CD8-positive, alpha-beta memory T cell (primary cell): ENCODE data around the gene KCTD6. TPM values are rescaled to one million over a fixed set of nuclear protein-coding genes. Genes with fewer than 3 reads are reported as not detected.

Experiments used
- CTCF ChIA-PET: fragments of 350-600 bp; sonication (Branson Sonifier 250); formaldehyde crosslinking; loops from one replicate; lab custom pipeline; 2021; ENCODE audit warnings: antibody characterized with exemption; lab: Charles Lee
- POLR2A ChIA-PET: fragments of 350-600 bp; sonication (Branson Sonifier 250); formaldehyde crosslinking; loops from one replicate; lab custom pipeline; 2021; ENCODE audit warnings: antibody characterized with exemption; lab: Charles Lee
- DNase-seq, 5 donors: peaks; one replicate each; pipeline versions ENCODE4 v3.0.0 to v3.0.0-alpha.2; 2020 to 2022; ENCODE audit warnings: mixed read lengths in 1 of 5
- H3K27ac ChIP-seq: one replicate; pipeline ENCODE4 v1.7.0; 2013; ENCODE audit warnings: low read depth, mild to moderate bottlenecking, low read length, moderate library complexity
- H3K27me3 ChIP-seq: 2 replicates; pipeline ENCODE4 v1.7.0; 2013; ENCODE audit warnings: low read length, mild to moderate bottlenecking; ENCODE audit not compliant: insufficient read depth, poor library complexity, severe bottlenecking
- H3K36me3 ChIP-seq: 2 replicates; pipeline ENCODE4 v1.7.0; 2013; ENCODE audit warnings: mild to moderate bottlenecking, low read length, moderate library complexity; ENCODE audit not compliant: insufficient read depth
- H3K4me1 ChIP-seq: 2 replicates; pipeline ENCODE4 v1.7.0; 2013; ENCODE audit warnings: mild to moderate bottlenecking, low read length, moderate library complexity; ENCODE audit not compliant: insufficient read depth
- H3K4me3 ChIP-seq: 2 replicates; pipeline ENCODE4 v1.7.0; 2013; ENCODE audit warnings: mild to moderate bottlenecking, low read length
- H3K9me3 ChIP-seq: 2 replicates; pipeline ENCODE4 v1.7.0; 2013; ENCODE audit warnings: mild to moderate bottlenecking, low read length
- H3K27ac Mint-ChIP-seq, 8 donors: one replicate each; pipeline ENCODE4 v1.8.0; 2020 to 2021; ENCODE audit warnings: mixed read lengths in 8 of 8, mild to moderate bottlenecking in 6 of 8, inconsistent platforms in 3 of 8, moderate library complexity in 3 of 8
- H3K27me3 Mint-ChIP-seq, 2 donors: one replicate each; pipeline ENCODE4 v1.8.0; 2020 to 2021; ENCODE audit warnings: mixed read lengths in 2 of 2, mild to moderate bottlenecking in 1 of 2, moderate library complexity in 1 of 2
- H3K36me3 Mint-ChIP-seq, 3 donors: one replicate each; pipeline ENCODE4 v1.8.0; 2020 to 2021; ENCODE audit warnings: mixed read lengths in 3 of 3, inconsistent platforms in 1 of 3, mild to moderate bottlenecking in 1 of 3
- H3K4me1 Mint-ChIP-seq, 3 donors: one replicate each; pipeline ENCODE4 v1.8.0; 2020 to 2021; ENCODE audit warnings: mixed read lengths in 3 of 3, inconsistent platforms in 1 of 3, mild to moderate bottlenecking in 1 of 3
- H3K4me3 Mint-ChIP-seq, 7 donors: one replicate each; pipeline ENCODE4 v1.8.0; 2020 to 2021; ENCODE audit warnings: mixed read lengths in 7 of 7, mild to moderate bottlenecking in 6 of 7, moderate library complexity in 4 of 7, inconsistent platforms in 2 of 7
- H3K9me3 Mint-ChIP-seq, 5 donors: one replicate each; pipeline ENCODE4 v1.8.0; 2020 to 2022; ENCODE audit warnings: mixed read lengths in 5 of 5, mild to moderate bottlenecking in 3 of 5, moderate library complexity in 2 of 5, inconsistent platforms in 1 of 5
- polyA plus RNA-seq: library from polyadenylated mRNA; unstranded; fragments of 300-500 nt; fragmentation: Illumina TruSeq; gene quantifications from one replicate; pipeline ENCODE4 v1.2.3, GENCODE V29; 2021
- total RNA-seq, 2 experiments: library from RNA; stranded (reverse); gene quantifications; one replicate each; pipeline ENCODE4 v1.2.3, GENCODE V29; 2021

The KCTD6 gene
- total and polyA plus RNA-seq, 3 experiments from 2014 or later: 5.5 to 12.2 (median 5.9) TPM

DNA sequence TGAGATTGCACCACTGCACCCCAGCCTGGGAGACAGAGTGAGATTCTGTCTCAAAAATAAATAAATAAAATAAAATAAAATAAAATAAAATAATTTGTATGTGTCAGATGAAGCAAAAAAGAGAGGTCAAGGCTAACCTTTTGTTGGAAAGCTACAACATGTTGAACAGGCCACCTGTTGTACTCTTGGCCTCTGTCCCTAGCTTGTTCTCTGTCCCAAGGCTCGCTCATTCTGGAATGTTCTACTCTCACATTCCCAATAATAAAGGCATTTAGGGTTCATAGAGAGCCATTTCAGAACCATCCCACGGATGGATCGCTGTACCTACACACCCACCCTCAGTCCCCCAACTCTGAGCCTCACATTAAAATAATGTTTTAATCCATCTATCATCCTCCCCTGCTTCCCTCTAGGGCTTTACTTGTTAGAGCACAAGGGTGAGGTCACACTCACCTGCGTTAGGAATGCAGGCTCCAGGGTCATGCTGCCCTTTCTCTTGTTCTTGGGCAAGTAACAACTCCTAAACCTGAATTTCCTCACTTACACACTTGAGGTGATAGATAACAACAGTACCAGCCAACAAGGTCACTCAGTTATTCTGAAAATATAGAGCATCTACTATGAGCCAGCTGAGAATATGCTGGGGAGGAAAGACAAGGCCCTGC is 24.9 kb upstream of the KCTD6 start:
- H3K9me3 ChIP-seq: no peaks in the 10 kb centered on the region

DNA sequence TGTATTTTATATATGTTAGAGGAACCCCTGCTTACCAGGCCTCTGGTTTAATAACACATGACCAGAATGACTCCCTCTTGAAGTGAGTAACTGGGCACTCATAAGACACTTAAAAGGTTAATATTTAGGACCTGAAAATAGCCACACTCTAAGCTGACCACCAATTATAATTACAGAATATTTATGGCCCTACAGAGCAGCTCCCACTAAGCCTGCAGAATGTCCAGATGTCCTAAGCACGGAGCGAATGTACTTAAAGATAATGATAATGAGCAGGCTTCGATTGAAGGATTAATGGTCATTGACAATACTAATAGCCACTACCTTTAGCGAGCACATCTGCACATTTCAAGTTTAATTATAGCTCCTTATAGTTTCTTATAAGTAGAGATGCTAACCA is 22.8 kb upstream of the KCTD6 start:
- Mint-ChIP-seq H3K4me3 (no peak overlapping the region), H3K27ac (peak overlapping the region in 3 of 8 donors; percentile 11 to 74 (median 21)), H3K36me3 (no peaks in the 10 kb centered on the region), H3K27me3 (no peaks in the 10 kb centered on the region), H3K4me1 (peaks cover 35 to 50% (median 36%) of the 10 kb centered on the region in 3 donors), H3K9me3 (no peaks in the 10 kb centered on the region)
- H3K27me3 ChIP-seq: no peaks in the 10 kb centered on the region
- no peaks in the 10 kb centered on the region for H3K9me3 ChIP-seq
- POLR2A ChIA-PET: no interaction called here
- H3K4me3 ChIP-seq: no peak overlapping the region
- DNase-seq: no peak
- CTCF ChIA-PET: interaction anchor here (0.9 to 7.1 kb wide), 2 partner anchors 12 to 24 kb away, joined by 3 to 57 read pairs; partner anchors contain the start of gene KCTD6
- H3K4me1 ChIP-seq: peaks cover 23% of the 10 kb centered on the region
- no peak overlapping the region for H3K27ac ChIP-seq
- H3K36me3 ChIP-seq: no peaks in the 10 kb centered on the region

More for the DNA sequence above, 24.9 kb upstream of the KCTD6 start:
- ChIA-PET POLR2A (no interaction called here), CTCF (interaction anchor here (1.8 kb wide), 1 partner anchor 24 kb away, joined by 6 read pairs; the partner anchor contains the start of gene KCTD6)
- Mint-ChIP-seq H3K4me3 (no peak overlapping the region), H3K27ac (peak overlapping the region in 2 of 8 donors; percentile 11 to 13), H3K4me1 (peaks cover 26 to 40% (median 30%) of the 10 kb centered on the region in 3 donors), H3K9me3 (no peaks in the 10 kb centered on the region), H3K27me3 (no peaks in the 10 kb centered on the region), H3K36me3 (no peaks in the 10 kb centered on the region)
- DNase-seq: no peak
- Histone ChIP-seq H3K36me3 (no peaks in the 10 kb centered on the region), H3K27ac (no peak overlapping the region), H3K4me1 (peaks cover 25% of the 10 kb centered on the region), H3K27me3 (no peaks in the 10 kb centered on the region), H3K4me3 (no peak overlapping the region)

DNA sequence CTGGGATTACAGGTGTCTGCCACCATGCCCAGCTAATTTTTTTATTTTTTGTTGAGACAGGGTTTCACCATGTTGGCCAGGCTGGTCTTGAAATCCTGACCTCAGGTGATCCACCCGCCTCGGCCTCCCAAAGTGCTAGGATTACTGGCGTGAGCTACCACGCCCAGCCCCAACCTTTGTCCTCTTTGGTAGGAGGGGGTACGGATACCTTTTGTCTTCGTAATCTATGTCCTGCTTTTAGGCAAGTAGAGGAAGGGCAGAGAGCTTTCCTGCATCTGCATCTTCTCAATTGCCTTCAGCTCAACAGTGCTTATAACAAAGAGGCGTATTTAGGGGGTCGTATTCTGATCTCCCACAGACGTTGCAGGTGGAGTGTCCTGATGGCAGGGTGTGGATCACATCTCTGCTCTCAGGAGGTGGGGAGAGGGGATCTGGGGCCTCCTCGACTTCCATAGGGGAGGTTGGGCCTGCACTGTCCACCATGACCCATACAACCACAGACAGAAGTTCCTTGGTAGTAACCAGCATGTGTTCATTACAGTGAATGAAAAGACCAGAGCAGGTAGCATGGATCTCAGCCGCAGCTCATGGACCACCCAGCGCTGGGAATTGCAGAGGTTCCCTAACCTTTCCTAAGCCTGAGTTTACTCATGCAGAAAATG is 21.4 kb upstream of the KCTD6 start:
- Mint-ChIP-seq H3K27ac (peak overlapping the region; percentile 57 to 95 (median 88)), H3K4me3 (peak overlapping the region in 3 of 7 donors; percentile 69 to 78 (median 74)), H3K36me3 (no peaks in the 10 kb centered on the region), H3K4me1 (peaks cover 48 to 59% (median 48%) of the 10 kb centered on the region in 3 donors), H3K27me3 (no peaks in the 10 kb centered on the region), H3K9me3 (no peaks in the 10 kb centered on the region)
- Histone ChIP-seq H3K4me1 (peaks cover 26% of the 10 kb centered on the region), H3K36me3 (no peaks in the 10 kb centered on the region), H3K4me3 (no peak overlapping the region), H3K9me3 (no peaks in the 10 kb centered on the region), H3K27me3 (no peaks in the 10 kb centered on the region), H3K27ac (no peak overlapping the region)
- no peak for DNase-seq
- CTCF ChIA-PET: interaction anchor here (0.6 to 7.1 kb wide), 6 partner anchors 22 to 164 kb away, joined by 3 to 57 read pairs (median 3); partner anchors contain the start of genes HTD2, KCTD6 and RPP14
- POLR2A ChIA-PET: interaction anchor here (1.4 to 1.6 kb wide), 2 partner anchors 21 to 22 kb away, joined by 3 to 8 read pairs; partner anchors contain the start of gene KCTD6

DNA sequence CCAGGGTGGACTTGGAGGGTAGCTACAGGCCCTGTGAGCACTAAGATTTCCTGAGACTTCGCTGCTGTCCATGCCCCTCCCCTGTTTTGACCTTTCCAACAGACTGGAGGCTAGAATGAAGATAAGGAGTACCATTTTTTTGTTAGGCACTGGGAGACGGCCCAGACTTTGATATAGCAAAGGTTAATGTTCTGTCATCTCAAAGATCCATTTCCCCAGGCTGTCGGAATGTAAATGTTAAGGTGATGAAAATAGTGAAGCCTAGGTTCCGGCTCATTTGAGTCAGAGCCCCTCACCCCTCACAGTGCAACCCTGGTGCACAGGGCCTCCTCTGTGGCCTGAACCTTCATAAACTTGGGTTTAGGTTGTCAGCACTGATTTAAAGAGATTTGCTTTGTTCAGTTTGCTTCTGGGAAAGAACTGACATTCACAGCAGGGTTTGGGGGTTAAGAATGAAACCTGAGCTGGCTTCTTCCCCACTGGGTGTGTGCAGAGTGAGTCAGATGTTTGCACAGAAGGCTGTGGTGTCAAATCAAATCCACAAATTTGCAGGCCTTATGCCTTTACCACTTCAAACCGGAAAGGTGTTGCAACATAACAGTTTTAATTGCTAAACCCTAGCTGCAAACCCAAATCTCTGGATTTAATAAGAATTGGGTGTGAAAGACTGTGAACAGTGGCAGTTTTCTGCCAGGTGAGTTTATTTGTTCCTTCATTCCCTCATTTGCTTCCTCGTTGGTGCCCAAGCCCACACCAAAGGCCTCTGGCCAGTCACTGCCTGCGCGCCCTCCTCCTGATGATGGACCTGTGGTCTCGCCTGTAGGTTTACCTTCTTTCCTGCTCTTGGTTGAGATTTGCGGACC is 20.6 kb upstream of the KCTD6 start:
- Mint-ChIP-seq H3K9me3 (no peaks in the 10 kb centered on the region), H3K4me3 (peak overlapping the region; percentile 8 to 81 (median 69)), H3K27ac (peak overlapping the region; percentile 49 to 95 (median 88)), H3K27me3 (no peaks in the 10 kb centered on the region), H3K4me1 (peaks cover 48 to 59% (median 48%) of the 10 kb centered on the region in 3 donors), H3K36me3 (no peaks in the 10 kb centered on the region)
- peak in 2 of 5 donors; percentile 64 to 72 for DNase-seq
- Histone ChIP-seq H3K27ac (peak overlapping the region; percentile 22), H3K4me1 (peaks cover 26% of the 10 kb centered on the region), H3K36me3 (no peaks in the 10 kb centered on the region), H3K4me3 (no peak overlapping the region), H3K9me3 (no peaks in the 10 kb centered on the region), H3K27me3 (no peaks in the 10 kb centered on the region)
- CTCF ChIA-PET: interaction anchor here (0.7 to 7.1 kb wide), 10 partner anchors 8 to 165 kb away, joined by 3 to 57 read pairs (median 4); partner anchors contain the start of genes HTD2, KCTD6, PDHB and RPP14
- POLR2A ChIA-PET: interaction anchor here (0.6 to 1.6 kb wide), 3 partner anchors 8 to 21 kb away, joined by 3 to 14 read pairs (median 8); partner anchors contain the start of gene KCTD6

DNA sequence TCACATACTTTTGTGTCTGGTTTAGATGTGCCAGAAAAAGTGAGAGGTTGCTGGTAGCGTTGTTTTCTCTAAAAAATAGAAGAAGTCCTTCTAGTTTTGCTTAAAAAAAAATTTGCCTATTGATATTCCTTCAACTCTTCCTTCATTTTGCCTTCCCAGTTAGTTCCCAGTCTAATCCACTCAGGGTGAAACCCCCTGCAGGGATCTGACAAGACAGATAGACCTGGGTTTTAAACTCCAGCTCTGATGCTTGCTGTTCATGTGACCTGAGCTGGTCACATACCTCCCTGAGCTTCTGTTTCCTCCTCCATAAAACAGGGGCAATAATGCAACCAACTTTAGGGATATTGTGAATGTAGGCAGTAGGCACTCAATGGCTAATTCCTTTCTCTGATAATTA is 18.6 kb upstream of the KCTD6 start:
- Mint-ChIP-seq H3K4me3 (peak overlapping the region in 2 of 7 donors; percentile 49 to 57), H3K36me3 (peaks cover 0 to 2% (median 0%) of the 10 kb centered on the region in 3 donors), H3K4me1 (peaks cover 46 to 59% (median 48%) of the 10 kb centered on the region in 3 donors), H3K27me3 (no peaks in the 10 kb centered on the region), H3K9me3 (no peaks in the 10 kb centered on the region), H3K27ac (peak overlapping the region in 5 of 8 donors; percentile 73 to 95 (median 83))
- Histone ChIP-seq H3K4me3 (no peak overlapping the region), H3K36me3 (no peaks in the 10 kb centered on the region), H3K9me3 (no peaks in the 10 kb centered on the region), H3K27ac (no peak overlapping the region), H3K27me3 (no peaks in the 10 kb centered on the region), H3K4me1 (peaks cover 26% of the 10 kb centered on the region)
- no peak for DNase-seq
- POLR2A ChIA-PET: no interaction called here
- CTCF ChIA-PET: interaction anchor here (1.9 to 7.1 kb wide), 3 partner anchors 10 to 19 kb away, joined by 4 to 57 read pairs (median 10); partner anchors contain the start of gene KCTD6

DNA sequence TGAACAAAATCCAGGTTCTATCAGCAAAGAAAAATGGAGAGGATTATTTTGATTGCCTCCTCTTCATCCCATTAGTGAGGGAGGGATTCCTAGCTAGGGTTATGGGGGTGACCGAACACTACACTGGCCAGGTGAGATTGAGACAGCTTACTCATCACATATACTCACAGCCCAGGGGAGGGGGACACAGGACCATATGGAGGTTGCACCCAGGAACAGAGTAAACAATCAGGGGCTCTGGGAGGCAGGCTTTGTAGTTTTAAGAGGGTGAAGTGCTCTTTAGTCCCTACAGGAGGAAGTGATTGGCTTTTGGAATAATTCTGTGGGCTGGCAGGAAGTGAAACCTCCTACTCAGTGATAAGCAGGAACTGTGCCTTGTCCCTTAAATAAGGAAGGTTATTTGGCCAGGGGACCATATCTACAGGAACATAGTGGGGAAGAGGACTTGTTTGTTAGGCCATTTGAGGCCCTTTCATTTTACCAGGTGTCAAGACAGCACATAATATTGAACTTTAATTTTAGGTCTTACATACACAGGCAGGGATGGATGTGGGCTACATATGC is 17.5 kb upstream of the KCTD6 start:
- POLR2A ChIA-PET: no interaction called here
- no peak overlapping the region for H3K4me3 Mint-ChIP-seq
- no peaks in the 10 kb centered on the region for H3K9me3 Mint-ChIP-seq
- no peak for DNase-seq
- no peaks in the 10 kb centered on the region for H3K27me3 Mint-ChIP-seq
- Histone ChIP-seq H3K9me3 (no peaks in the 10 kb centered on the region), H3K4me3 (no peak overlapping the region), H3K4me1 (peaks cover 26% of the 10 kb centered on the region), H3K27me3 (no peaks in the 10 kb centered on the region), H3K36me3 (no peaks in the 10 kb centered on the region), H3K27ac (no peak overlapping the region)
- H3K4me1 Mint-ChIP-seq: peaks cover 46 to 54% (median 48%) of the 10 kb centered on the region in 3 donors
- peaks cover 0 to 3% (median 0%) of the 10 kb centered on the region in 3 donors for H3K36me3 Mint-ChIP-seq
- H3K27ac Mint-ChIP-seq: peak overlapping the region in 5 of 8 donors; percentile 17 to 80 (median 54)
- CTCF ChIA-PET: interaction anchor here (1.2 to 7.1 kb wide), 4 partner anchors 11 to 168 kb away, joined by 3 to 57 read pairs (median 7); partner anchors contain the start of genes HTD2, KCTD6 and RPP14
